H1 (cell line): ENCODE data around the gene NUP155. TPM values are rescaled to one million over a fixed set of nuclear protein-coding genes. Genes with fewer than 3 reads are reported as not detected.

Experiments used
- CBX8 ChIP-seq: fragments of 300-800, 300-1000 bp; sonication (generic); IDR thresholded peaks from 2 replicates; pipeline ENCODE4 v1.7.1; 2016; ENCODE audit warnings: low read depth, low read length, borderline replicate concordance
- CHD2 ChIP-seq: IDR thresholded peaks from 2 replicates; pipeline ENCODE4 v1.6.1; 2012; ENCODE audit warnings: low read length, improper control_type of control experiment
- CHD7 ChIP-seq: fragments of 300-600 bp; sonication (generic); IDR thresholded peaks from 2 replicates; pipeline ENCODE4 v1.7.1; 2012; ENCODE audit warnings: low read length, moderate library complexity, mild to moderate bottlenecking, inconsistent platforms; ENCODE audit not compliant: insufficient replicate concordance
- CREB1 ChIP-seq: IDR thresholded peaks from 2 replicates; pipeline ENCODE4 v1.6.1; 2012; ENCODE audit warnings: inconsistent platforms
- FOSL1 ChIP-seq: IDR thresholded peaks from 2 replicates; pipeline ENCODE4 v1.6.1; 2011; ENCODE audit warnings: mild to moderate bottlenecking, low read depth, low read length, moderate library complexity; ENCODE audit not compliant: insufficient read depth
- polyA plus RNA-seq, 7 experiments: library from polyadenylated mRNA; depleted of rRNA in 3 of 7; stranded (reverse) in 5 of 7; unstranded in 2 of 7; fragments of >200 nt in 5 of 7; fragments of 200-250 nt in 2 of 7; gene quantifications; 1 replicate in 5 of 7; 2 replicates in 1 of 7; 4 replicates in 1 of 7; pipeline versions ENCODE4 v1.2.1 to v1.2.3, GENCODE V29; 2011 to 2013; ENCODE audit warnings: missing spikeins in 2 of 7, mixed read lengths in 2 of 7
- total RNA-seq: library from RNA; stranded (reverse); fragmentation: NEBNext Ultra II Directional; extraction: Animal tissue kit (Norgen Biotek cat#: 25700); gene quantifications from 2 replicates; pipeline ENCODE4 v1.2.1, GENCODE V29; 2021

The NUP155 gene
- total and polyA plus RNA-seq, 2 of the 8 experiments (the other 6 are each of a cell fraction or from before 2014, with no cell fraction given): 27.1 to 91.6 TPM

GRCh38 chr5:37400501-37400900, 29.6 kb upstream of the NUP155 start (continued):
- TF ChIP-seq CHD7 (no peak), CBX8 (no peak), CHD2 (no peak), FOSL1 (no peak), CREB1 (no peak)
